Fibroblast of lung (primary cell): ENCODE data around the gene KTI12. TPM values are rescaled to one million over a fixed set of nuclear protein-coding genes. Genes with fewer than 3 reads are reported as not detected.

Source experiments
- DNase-seq, 2 donors: peaks; one replicate each; pipeline versions ENCODE4 v3.0.0 to v3.0.0-alpha.2; 2010; ENCODE audit warnings: low read depth in 2 of 2
- H2AFZ ChIP-seq: 2 replicates; pipeline ENCODE4 v1.5.1; 2012; ENCODE audit warnings: low read length, control low read depth, inconsistent platforms
- H3K27ac ChIP-seq: 2 replicates; pipeline ENCODE4 v1.5.1; 2011; ENCODE audit warnings: low read length, control low read depth; ENCODE audit not compliant: insufficient read depth
- H3K27me3 ChIP-seq: 2 replicates; pipeline ENCODE4 v1.5.1; 2011; ENCODE audit warnings: mild to moderate bottlenecking, low read length; ENCODE audit not compliant: control insufficient read depth, insufficient read depth
- H3K36me3 ChIP-seq: 2 replicates; pipeline ENCODE4 v1.5.1; 2011; ENCODE audit warnings: low read length; ENCODE audit not compliant: control insufficient read depth, insufficient read depth
- H3K4me1 ChIP-seq: 2 replicates; pipeline ENCODE4 v1.5.1; 2011; ENCODE audit warnings: low read length; ENCODE audit not compliant: control insufficient read depth, insufficient read depth; ENCODE audit errors: extremely low read depth
- H3K4me2 ChIP-seq: 2 replicates; pipeline ENCODE4 v1.5.1; 2011; ENCODE audit warnings: low read length, control low read depth; ENCODE audit not compliant: insufficient read depth; ENCODE audit errors: extremely low read depth
- H3K4me3 ChIP-seq, 4 experiments: fragments of 200-600 bp in 1 of 4; sonication (generic) in 1 of 4; replicated peaks in 1 of 4; 2 replicates each; pipeline ENCODE4 v1.5.1; 2011 to 2016; ENCODE audit warnings: low read length in 4 of 4, low read depth in 3 of 4, mild to moderate bottlenecking in 3 of 4, control low read depth in 2 of 4, inconsistent platforms in 1 of 4, mixed read lengths in 1 of 4; ENCODE audit not compliant: insufficient read depth in 1 of 4; ENCODE audit errors: control extremely low read depth in 1 of 4
- H3K79me2 ChIP-seq: 2 replicates; pipeline ENCODE4 v1.5.1; 2012; ENCODE audit warnings: mild to moderate bottlenecking, low read length, inconsistent platforms; ENCODE audit not compliant: control insufficient read depth, insufficient read depth
- H3K9ac ChIP-seq: 2 replicates; pipeline ENCODE4 v1.5.1; 2011; ENCODE audit warnings: mild to moderate bottlenecking, low read length, control low read depth; ENCODE audit not compliant: insufficient read depth
- H3K9me3 ChIP-seq: 2 replicates; pipeline ENCODE4 v1.5.1; 2012; ENCODE audit warnings: low read depth, low read length; ENCODE audit not compliant: control insufficient read depth, insufficient read depth
- H4K20me1 ChIP-seq: 2 replicates; pipeline ENCODE4 v1.5.1; 2011; ENCODE audit warnings: low read length; ENCODE audit not compliant: control insufficient read depth, insufficient read depth; ENCODE audit errors: extremely low read depth
- EZH2 ChIP-seq: IDR thresholded peaks from 2 replicates; pipeline ENCODE4 v1.5.1; 2012; ENCODE audit warnings: low read length, control low read depth, mild to moderate bottlenecking; ENCODE audit errors: missing control alignments
- polyA plus RNA-seq, 2 donors: library from polyadenylated mRNA; depleted of rRNA in 1 of 2; stranded (reverse) in 1 of 2; unstranded in 1 of 2; fragments of >200 nt; gene quantifications; 2 replicates each; pipeline ENCODE4 v1.2.1, GENCODE V29; 2011 to 2012; ENCODE audit warnings: missing spikeins in 1 of 2
- total RNA-seq: library from RNA; depleted of rRNA; stranded (reverse); fragments of >200 nt; gene quantifications from 2 replicates; pipeline ENCODE4 v1.2.1, GENCODE V29; 2014
- TF ChIP-seq, protein P1 (sequence below), 2 donors: IDR thresholded peaks in 1 of 2; conservative IDR thresholded peaks in 1 of 2; 1 replicate in 1 of 2; 2 replicates in 1 of 2; pipeline ENCODE4 v1.5.1; 2011 to 2012; ENCODE audit warnings: low read length in 2 of 2, control low read depth in 1 of 2, inconsistent platforms in 1 of 2, low read depth in 1 of 2, mild to moderate bottlenecking in 1 of 2

The KTI12 gene
- total and polyA plus RNA-seq, 2 donors (not counting 1 experiment from before 2014, with no cell fraction given), result 7.8 to 11.8 TPM

DNA sequence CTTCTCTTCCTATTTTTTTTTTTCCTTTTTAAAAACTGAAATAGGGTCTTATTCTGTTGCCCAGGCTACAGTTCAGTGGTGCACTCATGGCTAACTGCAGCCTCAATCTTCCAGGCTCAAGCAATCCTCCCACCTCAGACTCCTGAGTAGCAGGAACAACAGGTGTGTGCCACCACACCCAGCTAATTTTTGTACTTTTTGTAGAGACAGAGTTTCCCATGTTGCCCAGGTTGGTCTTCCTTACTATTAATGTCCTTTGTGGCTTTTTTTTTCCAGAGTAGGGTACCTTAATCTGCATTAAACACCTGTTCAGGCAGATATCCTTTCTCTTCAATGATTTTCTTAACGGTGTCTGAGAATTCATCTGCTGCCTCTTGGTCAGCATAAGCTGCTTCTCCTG lies 4.3 kb upstream of the KTI12 start:
- Histone ChIP-seq H2AFZ (no peak overlapping the region), H3K4me3 (no peak overlapping the region), H3K4me1 (peaks cover 2% of the 10 kb centered on the region), H3K9me3 (no peaks in the 10 kb centered on the region), H4K20me1 (no peaks in the 10 kb centered on the region), H3K36me3 (no peaks in the 10 kb centered on the region), H3K27ac (no peak overlapping the region), H3K79me2 (peaks cover 6% of the 10 kb centered on the region), H3K4me2 (no peak overlapping the region), H3K9ac (no peak overlapping the region), H3K27me3 (no peaks in the 10 kb centered on the region)
- TF ChIP-seq, protein P1, sequence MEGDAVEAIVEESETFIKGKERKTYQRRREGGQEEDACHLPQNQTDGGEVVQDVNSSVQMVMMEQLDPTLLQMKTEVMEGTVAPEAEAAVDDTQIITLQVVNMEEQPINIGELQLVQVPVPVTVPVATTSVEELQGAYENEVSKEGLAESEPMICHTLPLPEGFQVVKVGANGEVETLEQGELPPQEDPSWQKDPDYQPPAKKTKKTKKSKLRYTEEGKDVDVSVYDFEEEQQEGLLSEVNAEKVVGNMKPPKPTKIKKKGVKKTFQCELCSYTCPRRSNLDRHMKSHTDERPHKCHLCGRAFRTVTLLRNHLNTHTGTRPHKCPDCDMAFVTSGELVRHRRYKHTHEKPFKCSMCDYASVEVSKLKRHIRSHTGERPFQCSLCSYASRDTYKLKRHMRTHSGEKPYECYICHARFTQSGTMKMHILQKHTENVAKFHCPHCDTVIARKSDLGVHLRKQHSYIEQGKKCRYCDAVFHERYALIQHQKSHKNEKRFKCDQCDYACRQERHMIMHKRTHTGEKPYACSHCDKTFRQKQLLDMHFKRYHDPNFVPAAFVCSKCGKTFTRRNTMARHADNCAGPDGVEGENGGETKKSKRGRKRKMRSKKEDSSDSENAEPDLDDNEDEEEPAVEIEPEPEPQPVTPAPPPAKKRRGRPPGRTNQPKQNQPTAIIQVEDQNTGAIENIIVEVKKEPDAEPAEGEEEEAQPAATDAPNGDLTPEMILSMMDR (conservative IDR thresholded peaks at IDR 0.05 in 1 of 2, IDR thresholded peaks at IDR 0.05 in 1 of 2; ENCODE audit: low read depth in 1 of 2, low read length in 2 of 2), result no peak
- TF ChIP-seq EZH2, result no peak
- no peak for DNase-seq

DNA sequence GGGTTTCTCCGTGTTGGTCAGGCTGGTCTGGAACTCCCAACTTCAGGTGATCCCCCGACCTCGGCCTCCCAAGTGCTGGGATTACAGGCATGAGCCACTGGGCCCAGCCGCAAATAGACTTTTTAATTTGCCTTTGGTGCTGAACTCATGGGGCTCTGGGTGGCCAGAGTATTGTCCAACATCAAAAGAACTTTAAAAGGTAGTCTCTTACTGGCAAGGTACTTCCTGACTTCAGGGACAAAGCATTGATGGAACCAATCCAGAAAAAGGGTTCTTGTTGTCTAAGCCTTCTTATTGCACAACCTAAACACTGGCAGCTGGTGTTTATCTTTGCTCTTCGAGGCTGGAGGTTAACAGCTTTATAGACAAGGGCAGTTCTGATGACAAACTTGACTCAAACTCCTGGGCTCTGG lies 3.8 kb upstream of the KTI12 start:
- Histone ChIP-seq H3K4me1 (peaks cover 2% of the 10 kb centered on the region), H3K79me2 (peaks cover 11% of the 10 kb centered on the region), H3K4me2 (no peak overlapping the region), H3K27ac (no peak overlapping the region), H2AFZ (no peak overlapping the region), H3K4me3 (no peak overlapping the region), H3K27me3 (no peaks in the 10 kb centered on the region), H3K36me3 (no peaks in the 10 kb centered on the region), H3K9me3 (no peaks in the 10 kb centered on the region), H4K20me1 (no peaks in the 10 kb centered on the region), H3K9ac (no peak overlapping the region)
- DNase-seq, result peak in 1 of 2 donors; percentile 60
- TF ChIP-seq EZH2, result no peak
- TF ChIP-seq, protein P1 (conservative IDR thresholded peaks at IDR 0.05 in 1 of 2, IDR thresholded peaks at IDR 0.05 in 1 of 2; ENCODE audit: low read depth in 1 of 2, low read length in 2 of 2), result no peak

DNA sequence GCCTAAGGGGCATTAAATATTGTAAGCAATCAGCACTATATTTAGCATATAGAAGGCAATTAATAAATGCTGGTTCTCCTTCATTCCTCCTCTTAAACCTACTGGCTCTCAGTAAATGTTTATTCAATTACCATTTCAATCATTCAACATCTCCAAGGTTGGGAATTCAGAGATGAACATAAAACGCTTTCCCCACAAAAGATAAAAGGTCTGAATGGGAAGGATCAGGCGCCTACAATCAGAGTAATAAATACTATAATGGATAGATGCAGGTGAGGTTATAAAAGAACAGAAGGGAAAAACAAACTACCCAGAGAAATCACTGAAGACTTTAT lies 407 bp upstream of the KTI12 start:
- H3K36me3 ChIP-seq, result no peaks in the 10 kb centered on the region

More for the DNA sequence above, 407 bp upstream of the KTI12 start:
- peak overlapping the region; percentile 86 for H2AFZ ChIP-seq
- H3K4me2 ChIP-seq, result peak overlapping the region; percentile 84
- H3K27me3 ChIP-seq, result no peaks in the 10 kb centered on the region
- peaks cover 7% of the 10 kb centered on the region for H3K4me1 ChIP-seq
- peak overlapping the region; percentile 96 for H3K27ac ChIP-seq
- peak overlapping the region; percentile 59 to 90 (median 82) for H3K4me3 ChIP-seq
- peak overlapping the region; percentile 97 for H3K9ac ChIP-seq
- TF ChIP-seq, protein P1 (conservative IDR thresholded peaks at IDR 0.05 in 1 of 2, IDR thresholded peaks at IDR 0.05 in 1 of 2; ENCODE audit: low read depth in 1 of 2, low read length in 2 of 2), result no peak
- TF ChIP-seq EZH2, result no peak
- no peak for DNase-seq
- peaks cover 25% of the 10 kb centered on the region for H3K79me2 ChIP-seq
- no peaks in the 10 kb centered on the region for H3K9me3 ChIP-seq
- no peaks in the 10 kb centered on the region for H4K20me1 ChIP-seq
